ENCODE results near the gene CD52. TPM values are rescaled to one million over a fixed set of nuclear protein-coding genes. Genes with fewer than 3 reads are reported as not detected.
A peak's percentile ranks its signal among the peaks of the same experiment; 100 is the strongest.

The CD52 gene
- total RNA-seq, 4 donors from 2014 or later, result 3.0 to 12.3 TPM; not detected in 2

DNA sequence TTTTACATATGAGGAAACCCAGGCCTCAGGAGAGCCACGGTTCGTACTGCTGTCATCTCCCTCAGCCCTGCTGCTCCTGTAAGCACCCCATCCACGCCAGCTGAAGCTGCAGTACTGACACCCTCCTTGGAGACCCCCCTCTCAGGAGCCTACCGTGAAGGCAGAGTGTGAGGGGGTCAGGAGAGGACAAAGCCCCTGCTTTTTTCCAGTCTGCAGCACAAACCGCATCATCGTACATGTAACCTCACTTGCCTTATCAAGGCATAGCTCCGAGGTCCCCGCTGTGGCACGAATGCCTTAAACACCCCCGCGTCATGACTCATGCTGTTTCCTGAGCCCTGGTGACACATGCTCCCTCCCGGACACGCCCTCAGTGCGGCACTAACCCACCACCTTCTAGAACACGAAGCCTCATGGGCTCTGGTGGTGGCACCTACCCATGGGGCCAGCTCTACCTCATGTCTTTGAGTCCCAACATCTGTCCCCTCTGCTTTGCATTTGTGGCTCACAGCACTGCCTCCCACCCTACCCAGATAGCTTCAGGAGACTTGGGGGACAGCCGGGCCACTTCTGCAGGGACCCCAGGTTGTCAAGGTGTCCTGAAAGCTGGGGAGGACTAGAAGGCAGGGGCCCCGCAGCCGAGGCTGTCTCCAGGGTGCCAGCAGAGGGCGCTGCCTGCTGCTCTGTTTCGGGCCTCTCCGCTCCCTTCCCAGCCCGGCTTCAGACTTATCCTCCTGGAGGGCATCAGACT is 33.0 kb upstream of the CD52 start:
- peak overlapping the region in 1 of 3 donors; percentile 12 for H3K27ac ChIP-seq
- intact Hi-C loops (cut with DNase I), result no loop called here
- H3K27me3 ChIP-seq, result no peaks in the 10 kb centered on the region
- peak; percentile 48 to 50 for DNase-seq
- H3K4me1 ChIP-seq, result peaks cover 7 to 44% of the 10 kb centered on the region in 2 donors
- TF ChIP-seq CTCF (IDR thresholded peaks at IDR 0.05) (peak in 5 of 6 experiments; percentile 32 to 67 (median 47)), POLR2A (IDR thresholded peaks at IDR 0.05) (no peak)
- no peaks in the 10 kb centered on the region for H3K9me3 ChIP-seq
- H3K4me3 ChIP-seq (replicated peaks in 1 of 3), result no peak overlapping the region
- WGBS, 2 donors, result 66 to 78% methylated on average over 15 to 20 of the region's 22 CpGs
- no peaks in the 10 kb centered on the region for H3K36me3 ChIP-seq

- Histone ChIP-seq H3K9me3 (no peaks in the 10 kb centered on the region), H3K36me3 (no peaks in the 10 kb centered on the region), H3K27me3 (no peaks in the 10 kb centered on the region), H3K4me3 (replicated peaks in 1 of 3) (no peak overlapping the region), H3K4me1 (peaks cover 4 to 46% of the 10 kb centered on the region in 2 donors), H3K27ac (no peak overlapping the region)
- DNase-seq, result no peak
- peak in 1 of 6 experiments; percentile 18 for TF ChIP-seq CTCF (IDR thresholded peaks at IDR 0.05)
- no peak for TF ChIP-seq POLR2A (IDR thresholded peaks at IDR 0.05)
- intact Hi-C loops (cut with DNase I), result no loop called here
- WGBS, 2 donors, result 79 to 93% methylated on average over 5 to 14 of the region's 19 CpGs
Measured at GRCh38 chr1:26285366-26286063, 32.2 kb upstream of the CD52 start.

- H3K4me3 ChIP-seq (replicated peaks in 1 of 3), result no peak overlapping the region
- DNase-seq, result no peak
- no peaks in the 10 kb centered on the region for H3K9me3 ChIP-seq
- intact Hi-C loops (cut with DNase I), result no loop called here
- H3K27ac ChIP-seq, result no peak overlapping the region
- 85 to 91% methylated on average over 2 of the region's 2 CpGs for WGBS, 2 donors
- H3K27me3 ChIP-seq, result no peaks in the 10 kb centered on the region
- no peaks in the 10 kb centered on the region for H3K36me3 ChIP-seq
- TF ChIP-seq CTCF (IDR thresholded peaks at IDR 0.05) (no peak), POLR2A (IDR thresholded peaks at IDR 0.05) (no peak)
- peaks cover under 1 to 46% of the 10 kb centered on the region in 2 donors for H3K4me1 ChIP-seq
Measured at GRCh38 chr1:26286064-26286416, 31.7 kb upstream of the CD52 start.

- DNase-seq, result peak in 1 of 2 donors; percentile 22
- Histone ChIP-seq H3K4me3 (replicated peaks in 1 of 3) (no peak overlapping the region), H3K4me1 (peaks cover 3 to 41% of the 10 kb centered on the region in 2 donors), H3K27ac (peak overlapping the region in 1 of 3 donors; percentile 38), H3K9me3 (no peaks in the 10 kb centered on the region), H3K36me3 (no peaks in the 10 kb centered on the region), H3K27me3 (no peaks in the 10 kb centered on the region)
- intact Hi-C loops (cut with DNase I), result no loop called here
- 57 to 69% methylated on average over 8 of the region's 8 CpGs for WGBS, 2 donors
- TF ChIP-seq POLR2A (IDR thresholded peaks at IDR 0.05) (no peak), CTCF (IDR thresholded peaks at IDR 0.05) (no peak)
Measured at GRCh38 chr1:26287033-26287711, 30.6 kb upstream of the CD52 start.
